ENCODE data around the gene SPRYD3. TPM values are rescaled to one million over a fixed set of nuclear protein-coding genes. Genes with fewer than 3 reads are reported as not detected.
A peak's percentile ranks its signal among the peaks of the same experiment; 100 is the strongest.

The SPRYD3 gene
- total RNA-seq, 1 donor from 2014 or later, result 21.8 TPM

GRCh38 chr12:53047221-53048032 lies 31.8 kb downstream of the SPRYD3 start:
- Histone ChIP-seq H3K27me3 (ENCODE audit: insufficient read depth, low read length) (no peaks in the 10 kb centered on the region), H3K79me2 (ENCODE audit: insufficient read depth, low read length) (peaks cover 32% of the 10 kb centered on the region), H3K4me3 (ENCODE audit: insufficient read depth, low read depth, low read length) (peak overlapping the region; percentile 49), H2AFZ (ENCODE audit: low read depth, low read length) (peak overlapping the region; percentile 43), H4K20me1 (ENCODE audit: insufficient read depth, low read length) (peaks cover 18% of the 10 kb centered on the region), H3K36me3 (ENCODE audit: insufficient read depth, low read length) (peaks cover 4% of the 10 kb centered on the region), H3K4me1 (ENCODE audit: insufficient read depth, low read length) (peaks cover 61% of the 10 kb centered on the region), H3K27ac (ENCODE audit: low read depth, low read length) (peak overlapping the region; percentile 85), H3K9me3 (ENCODE audit: insufficient read depth, low read depth, low read length) (no peaks in the 10 kb centered on the region), H3K9ac (ENCODE audit: low read length) (peak overlapping the region; percentile 84), H3K4me2 (ENCODE audit: low read length) (peak overlapping the region; percentile 95)
- peaks cover 55% of the 10 kb centered on the region for H3K4me1 Mint-ChIP-seq (ENCODE audit: low read depth, unreplicated experiment)
- peaks cover 3% of the 10 kb centered on the region for H3K9me3 Mint-ChIP-seq (ENCODE audit: unreplicated experiment)
- FAIRE-seq (no peak), DNase-seq (ENCODE audit: low read depth) (peak; percentile 74)
- no peaks in the 10 kb centered on the region for H3K27me3 Mint-ChIP-seq (ENCODE audit: low read depth, unreplicated experiment)
- peak overlapping the region; percentile 96 for H3K27ac Mint-ChIP-seq (ENCODE audit: unreplicated experiment)
- peaks cover 5% of the 10 kb centered on the region for H3K36me3 Mint-ChIP-seq (ENCODE audit: low read depth, unreplicated experiment)
- peak overlapping the region; percentile 78 for H3K4me3 Mint-ChIP-seq (ENCODE audit: unreplicated experiment)
- TF ChIP-seq CTCF (IDR thresholded peaks at IDR 0.05; ENCODE audit: insufficient read depth, low read depth, low read length) (no peak), EZH2 (IDR thresholded peaks at IDR 0.05; ENCODE audit: insufficient read depth, low read length) (no peak)

DNA sequence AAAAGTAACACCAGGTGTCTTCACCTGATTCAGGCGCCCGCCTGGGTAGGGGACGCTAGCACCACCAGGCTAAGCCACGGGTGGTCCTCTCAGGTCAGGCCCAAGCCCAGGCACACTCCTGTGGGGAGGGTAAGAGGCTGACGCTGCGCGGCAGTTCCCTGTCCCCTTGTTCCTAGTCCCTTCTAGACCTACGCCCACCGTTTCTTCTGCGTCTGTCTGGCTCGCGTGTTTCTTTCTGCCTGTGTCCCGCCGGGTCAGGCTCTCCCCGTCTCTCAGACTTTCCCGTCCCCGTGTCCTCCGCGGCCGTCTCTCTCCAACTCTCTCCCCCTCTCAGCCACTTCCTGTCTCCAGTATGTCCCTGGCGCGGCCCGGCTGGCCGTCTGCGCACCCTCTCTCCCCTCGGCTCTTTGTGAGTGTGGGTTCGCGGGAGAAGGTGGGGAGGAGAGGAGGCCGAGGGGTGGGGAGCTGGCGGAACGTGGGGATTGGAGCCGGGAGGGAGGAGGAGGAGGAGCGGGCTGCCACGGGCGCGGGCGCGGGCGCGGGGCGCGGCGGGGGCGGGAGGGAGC lies 32.5 kb downstream of the SPRYD3 start:
- peak; percentile 87 for DNase-seq (ENCODE audit: low read depth)
- H3K4me1 ChIP-seq (ENCODE audit: insufficient read depth, low read length), result peaks cover 54% of the 10 kb centered on the region
- Mint-ChIP-seq H3K4me1 (ENCODE audit: low read depth, unreplicated experiment) (peaks cover 51% of the 10 kb centered on the region), H3K36me3 (ENCODE audit: low read depth, unreplicated experiment) (peaks cover 8% of the 10 kb centered on the region), H3K27ac (ENCODE audit: unreplicated experiment) (peak overlapping the region; percentile 98), H3K4me3 (ENCODE audit: unreplicated experiment) (peak overlapping the region; percentile 90), H3K9me3 (ENCODE audit: unreplicated experiment) (peaks cover 3% of the 10 kb centered on the region), H3K27me3 (ENCODE audit: low read depth, unreplicated experiment) (no peaks in the 10 kb centered on the region)
- H3K9ac ChIP-seq (ENCODE audit: low read length), result peak overlapping the region; percentile 84
- peak overlapping the region; percentile 95 for H3K4me2 ChIP-seq (ENCODE audit: low read length)
- no peak for TF ChIP-seq CTCF (IDR thresholded peaks at IDR 0.05; ENCODE audit: insufficient read depth, low read depth, low read length)
- no peak for TF ChIP-seq EZH2 (IDR thresholded peaks at IDR 0.05; ENCODE audit: insufficient read depth, low read length)
- peaks cover 6% of the 10 kb centered on the region for H3K36me3 ChIP-seq (ENCODE audit: insufficient read depth, low read length)
- no peaks in the 10 kb centered on the region for H3K9me3 ChIP-seq (ENCODE audit: insufficient read depth, low read depth, low read length)
- peak overlapping the region; percentile 74 for H3K27ac ChIP-seq (ENCODE audit: low read depth, low read length)
- FAIRE-seq, result no peak
- H3K4me3 ChIP-seq (ENCODE audit: insufficient read depth, low read depth, low read length), result peak overlapping the region; percentile 69
- H2AFZ ChIP-seq (ENCODE audit: low read depth, low read length), result peak overlapping the region; percentile 70
- H3K27me3 ChIP-seq (ENCODE audit: insufficient read depth, low read length), result no peaks in the 10 kb centered on the region
- H3K79me2 ChIP-seq (ENCODE audit: insufficient read depth, low read length), result peaks cover 26% of the 10 kb centered on the region
- H4K20me1 ChIP-seq (ENCODE audit: insufficient read depth, low read length), result peaks cover 22% of the 10 kb centered on the region

All from astrocyte (in vitro differentiated cells and primary cell).